NK-92 (cell line): Measurements from ENCODE around the gene GPER1.
"Not testable (repeated sequence)": the region's sequence is repeated elsewhere in the genome, so short reads cannot be mapped to it uniquely, and the experiment has no call there.

ENCODE experiments used
- DNase-seq: peaks from one replicate; lab custom pipeline; 2025; ENCODE audit not compliant: unreplicated experiment; lab: John Stamatoyannopoulos, UW

GPER1 gene

DNA sequence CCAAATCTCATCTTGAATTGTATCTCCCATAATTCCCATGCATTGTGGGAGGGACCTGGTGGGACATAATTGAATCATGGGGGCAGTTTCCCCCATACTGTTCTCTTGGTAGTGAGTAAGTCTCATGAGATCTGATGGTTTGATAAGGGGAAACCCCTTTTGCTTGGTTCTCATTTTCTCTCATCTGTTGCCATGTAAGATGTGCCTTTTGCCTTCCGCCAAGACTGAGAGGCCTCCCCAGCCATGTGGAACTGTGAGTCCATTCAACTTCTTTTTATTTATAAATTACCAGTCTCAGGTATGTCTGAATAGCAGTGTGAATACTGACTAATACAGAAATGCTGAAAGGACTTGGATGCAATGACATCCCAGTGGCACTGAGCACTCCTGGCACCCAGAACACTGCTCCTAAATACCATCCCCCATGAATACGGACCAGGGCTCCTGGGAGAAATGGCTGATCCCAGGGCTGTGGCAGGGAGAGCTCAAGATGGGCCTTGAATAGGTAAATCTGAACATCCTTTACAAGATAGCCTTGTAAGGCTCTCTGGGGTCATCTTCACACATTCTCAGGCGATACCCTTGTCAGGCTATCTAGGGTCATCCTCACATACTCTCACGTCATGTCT is 52.7 kb downstream of the GPER1 start:
- DNase-seq: no peak

DNA sequence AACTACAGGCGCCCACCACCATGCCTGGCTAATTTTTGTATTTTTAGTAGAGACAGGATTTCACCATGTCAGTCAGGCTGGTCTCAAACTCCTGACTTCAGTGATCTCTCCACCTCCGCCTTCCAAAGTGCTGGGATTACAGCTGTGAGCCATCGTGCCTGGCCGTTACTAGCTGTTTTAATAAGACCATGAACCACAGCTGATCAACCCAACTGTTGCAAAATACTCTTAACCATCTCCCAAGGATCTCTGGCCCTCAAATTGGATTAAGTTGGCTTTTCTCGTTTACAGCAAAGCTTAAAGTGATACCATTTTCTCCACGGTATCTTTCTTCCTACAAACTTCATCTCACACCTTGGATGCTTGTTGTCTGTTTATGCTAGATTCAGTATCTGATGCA is 53.7 kb downstream of the GPER1 start:
- DNase-seq: no peak

DNA sequence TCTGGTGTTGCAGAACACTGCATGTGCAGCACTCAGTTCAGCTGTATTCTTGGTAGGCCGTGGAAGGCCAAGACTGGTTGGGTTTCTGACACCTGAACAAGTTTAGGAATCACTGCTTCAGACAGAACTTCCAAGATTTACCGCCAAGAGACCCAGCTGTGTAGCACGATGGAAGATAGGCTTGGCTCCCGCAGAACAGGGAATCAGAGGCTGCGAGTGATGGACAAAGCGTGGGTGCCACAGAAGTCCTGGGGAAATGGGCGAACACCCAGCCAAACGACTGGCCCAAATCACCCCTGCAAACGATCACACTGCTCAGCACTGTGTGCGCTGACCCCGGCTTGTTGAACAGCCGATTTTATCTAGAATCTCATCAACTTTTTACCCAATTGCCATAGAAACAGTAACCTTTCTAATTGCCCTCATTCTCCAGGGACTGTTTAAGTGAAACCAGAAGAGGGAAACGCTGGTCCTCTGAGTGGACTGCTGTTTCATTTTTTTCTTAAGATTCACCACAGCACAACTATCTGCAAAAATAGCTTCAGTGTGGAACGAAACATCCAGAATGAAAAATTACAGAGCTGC is 54.2 kb downstream of the GPER1 start:
- DNase-seq: no peak

DNA sequence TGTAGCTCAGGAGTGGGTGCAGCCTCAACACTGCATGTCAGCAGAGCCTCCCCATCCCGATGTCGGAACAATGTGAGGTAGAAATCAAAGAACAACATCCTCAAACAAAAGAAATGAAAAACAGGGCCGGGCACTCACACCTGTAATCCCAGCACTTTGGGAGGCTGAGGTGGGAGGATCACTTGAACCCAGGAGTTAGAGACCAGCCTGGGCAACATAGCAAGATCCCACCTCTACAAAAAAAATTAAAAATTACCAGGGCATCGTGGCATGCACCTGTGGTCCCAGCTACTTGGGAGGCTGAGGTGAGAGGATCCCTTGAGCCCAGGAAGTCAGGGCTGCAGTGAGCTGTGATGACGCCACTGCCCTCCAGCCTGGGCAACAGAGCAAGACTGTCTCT is 55.1 kb downstream of the GPER1 start:
- not testable (repeated sequence) for DNase-seq
